Activated CD8-positive, alpha-beta T cell treated with anti-CD3 and anti-CD28 coated beads for 36 hours (primary cell): ENCODE measurements around the gene ASTN2. TPM values are rescaled to one million over a fixed set of nuclear protein-coding genes. Genes with fewer than 3 reads are reported as not detected.

Source experiments
- ATAC-seq: fragments of 200-7000 bp; cut with Tn5 transposase; one replicate; pipeline ENCODE4 v1.10.0; 2021; ENCODE audit warnings: mild to moderate bottlenecking, moderate library complexity
- CTCF ChIA-PET: fragments of 350-600 bp; sonication (Branson Sonifier 250); formaldehyde crosslinking; loops from one replicate; lab custom pipeline; 2021; ENCODE audit warnings: antibody characterized with exemption; lab: Charles Lee
- POLR2A ChIA-PET: fragments of 350-600 bp; sonication (Branson Sonifier 250); formaldehyde crosslinking; loops from one replicate; lab custom pipeline; 2021; ENCODE audit warnings: antibody characterized with exemption; lab: Charles Lee
- DNase-seq: peaks from one replicate; pipeline ENCODE4 v3.0.0-alpha.2; 2020
- H3K27ac Mint-ChIP-seq: one replicate; pipeline ENCODE4 v1.8.0; 2021; ENCODE audit warnings: mild to moderate bottlenecking, mixed read lengths
- H3K27me3 Mint-ChIP-seq: one replicate; pipeline ENCODE4 v1.8.0; 2021; ENCODE audit warnings: mixed read lengths
- H3K36me3 Mint-ChIP-seq: one replicate; pipeline ENCODE4 v1.8.0; 2021; ENCODE audit warnings: low read depth, mixed read lengths
- H3K4me1 Mint-ChIP-seq: one replicate; pipeline ENCODE4 v1.8.0; 2021; ENCODE audit warnings: low read depth, mixed read lengths
- H3K4me3 Mint-ChIP-seq: one replicate; pipeline ENCODE4 v1.8.0; 2021; ENCODE audit warnings: mild to moderate bottlenecking, moderate library complexity, mixed read lengths
- H3K9me3 Mint-ChIP-seq: one replicate; pipeline ENCODE4 v1.8.0; 2021; ENCODE audit warnings: mixed read lengths
- intact Hi-C: fragments of 100-400 bp; cut with micrococcal nuclease; formaldehyde crosslinking; loops from one replicate; pipeline ENCODE4 v1.10.0; 2022
- total RNA-seq, 2 experiments: library from RNA; stranded (reverse); gene quantifications; one replicate each; pipeline ENCODE4 v1.2.3, GENCODE V29; 2021
- TF ChIP-seq, protein P1 (sequence below): fragments of 200-600 bp; IDR thresholded peaks from one replicate; pipeline ENCODE4 v1.8.0; 2022; ENCODE audit warnings: antibody characterized with exemption, mild to moderate bottlenecking

The ASTN2 gene
- total RNA-seq, 2 experiments from 2014 or later, result 5.2 to 5.7 TPM

DNA sequence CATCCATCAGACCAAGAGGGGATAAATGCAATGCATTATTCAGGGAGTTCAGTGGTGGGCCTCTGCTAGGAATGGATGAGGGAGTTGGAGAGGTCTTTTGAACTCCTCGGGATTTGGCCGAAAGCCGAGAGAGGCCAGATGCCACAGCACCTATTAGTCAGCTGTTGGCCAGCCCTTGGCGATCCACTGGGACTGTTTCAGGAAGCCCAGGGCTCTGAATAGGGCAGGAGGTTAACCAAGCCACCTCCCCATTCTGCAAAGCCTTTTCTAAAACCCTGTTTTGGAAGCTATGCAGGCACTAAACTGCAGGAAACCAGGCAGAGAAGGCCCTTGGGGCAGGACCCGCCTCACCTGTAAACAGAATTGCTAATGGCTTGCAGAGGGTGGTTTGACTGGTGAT is 37.8 kb downstream of the ASTN2 start:
- ATAC-seq, result no peak
- H3K36me3 Mint-ChIP-seq, result no peaks in the 10 kb centered on the region
- no peaks in the 10 kb centered on the region for H3K9me3 Mint-ChIP-seq
- TF ChIP-seq, protein P1, sequence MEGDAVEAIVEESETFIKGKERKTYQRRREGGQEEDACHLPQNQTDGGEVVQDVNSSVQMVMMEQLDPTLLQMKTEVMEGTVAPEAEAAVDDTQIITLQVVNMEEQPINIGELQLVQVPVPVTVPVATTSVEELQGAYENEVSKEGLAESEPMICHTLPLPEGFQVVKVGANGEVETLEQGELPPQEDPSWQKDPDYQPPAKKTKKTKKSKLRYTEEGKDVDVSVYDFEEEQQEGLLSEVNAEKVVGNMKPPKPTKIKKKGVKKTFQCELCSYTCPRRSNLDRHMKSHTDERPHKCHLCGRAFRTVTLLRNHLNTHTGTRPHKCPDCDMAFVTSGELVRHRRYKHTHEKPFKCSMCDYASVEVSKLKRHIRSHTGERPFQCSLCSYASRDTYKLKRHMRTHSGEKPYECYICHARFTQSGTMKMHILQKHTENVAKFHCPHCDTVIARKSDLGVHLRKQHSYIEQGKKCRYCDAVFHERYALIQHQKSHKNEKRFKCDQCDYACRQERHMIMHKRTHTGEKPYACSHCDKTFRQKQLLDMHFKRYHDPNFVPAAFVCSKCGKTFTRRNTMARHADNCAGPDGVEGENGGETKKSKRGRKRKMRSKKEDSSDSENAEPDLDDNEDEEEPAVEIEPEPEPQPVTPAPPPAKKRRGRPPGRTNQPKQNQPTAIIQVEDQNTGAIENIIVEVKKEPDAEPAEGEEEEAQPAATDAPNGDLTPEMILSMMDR, result no peak
- no peak overlapping the region for H3K27ac Mint-ChIP-seq
- no peaks in the 10 kb centered on the region for H3K4me1 Mint-ChIP-seq
- ChIA-PET CTCF (no interaction called here), POLR2A (no interaction called here)
- intact Hi-C loops, result no loop called here
- H3K4me3 Mint-ChIP-seq, result no peak overlapping the region
- no peak for DNase-seq
- H3K27me3 Mint-ChIP-seq, result no peaks in the 10 kb centered on the region

DNA sequence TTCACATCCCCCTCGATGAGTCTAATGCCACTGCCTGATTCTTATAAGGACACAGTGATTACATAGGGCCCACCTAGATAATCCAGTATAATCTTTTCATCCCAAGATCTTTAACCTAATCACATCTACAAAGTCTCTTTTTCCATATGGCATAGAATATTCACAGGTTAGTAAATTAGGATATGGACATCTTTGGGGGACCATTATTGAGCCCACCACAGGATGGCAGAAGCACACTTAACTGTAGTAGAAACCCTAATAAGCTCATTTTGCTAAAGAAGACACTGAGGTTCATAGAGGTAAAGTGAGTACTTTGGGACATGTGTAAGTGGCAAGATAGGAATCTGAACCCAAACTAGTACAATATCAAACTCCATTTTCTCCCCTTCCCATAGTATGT is 38.9 kb downstream of the ASTN2 start:
- no peaks in the 10 kb centered on the region for H3K9me3 Mint-ChIP-seq
- no peak overlapping the region for H3K4me3 Mint-ChIP-seq
- ATAC-seq (no peak), DNase-seq (no peak)
- TF ChIP-seq, protein P1, result no peak
- no peaks in the 10 kb centered on the region for H3K4me1 Mint-ChIP-seq
- H3K36me3 Mint-ChIP-seq, result no peaks in the 10 kb centered on the region
- ChIA-PET POLR2A (no interaction called here), CTCF (interaction anchor here (1.1 kb wide), 1 partner anchor 12 kb away, joined by 3 read pairs; no protein-coding TSS in a partner anchor)
- H3K27me3 Mint-ChIP-seq, result no peaks in the 10 kb centered on the region
- intact Hi-C loops, result no loop called here
- no peak overlapping the region for H3K27ac Mint-ChIP-seq

DNA sequence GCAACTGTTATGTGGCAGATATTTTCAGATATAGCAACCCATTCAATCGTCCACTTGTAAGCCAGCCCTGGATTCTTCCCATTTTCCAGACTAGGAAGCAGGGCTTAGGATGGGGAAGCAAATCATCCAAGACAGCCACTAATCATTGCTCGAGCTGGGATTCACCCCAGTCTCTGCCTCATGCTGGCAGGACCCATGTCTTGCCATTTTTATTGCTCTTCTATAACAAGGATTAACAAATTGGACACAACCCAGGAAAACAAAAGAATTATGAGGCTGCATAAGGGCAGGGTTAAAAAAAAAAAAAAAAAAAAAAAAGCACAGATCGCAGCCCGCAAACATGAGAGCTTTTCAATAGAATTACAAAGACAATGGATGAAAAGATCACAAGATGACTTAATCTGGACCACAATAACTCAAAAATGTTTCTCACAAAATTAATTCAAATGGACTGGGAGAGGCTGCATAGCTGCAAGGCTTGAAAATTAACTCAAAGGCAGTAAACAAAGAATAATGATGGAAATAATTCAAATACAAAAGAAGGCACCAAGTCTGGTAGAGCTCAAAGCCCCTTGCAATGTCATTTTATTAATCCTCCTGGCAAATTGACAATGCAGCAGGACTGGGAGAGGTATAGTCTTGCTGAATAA is 40.7 kb downstream of the ASTN2 start:
- Mint-ChIP-seq H3K36me3 (no peaks in the 10 kb centered on the region), H3K4me3 (no peak overlapping the region), H3K4me1 (no peaks in the 10 kb centered on the region), H3K27ac (no peak overlapping the region), H3K27me3 (no peaks in the 10 kb centered on the region), H3K9me3 (no peaks in the 10 kb centered on the region)
- ChIA-PET CTCF (no interaction called here), POLR2A (no interaction called here)
- intact Hi-C loops, result no loop called here
- DNase-seq (no peak), ATAC-seq (no peak)
- TF ChIP-seq, protein P1, result no peak

DNA sequence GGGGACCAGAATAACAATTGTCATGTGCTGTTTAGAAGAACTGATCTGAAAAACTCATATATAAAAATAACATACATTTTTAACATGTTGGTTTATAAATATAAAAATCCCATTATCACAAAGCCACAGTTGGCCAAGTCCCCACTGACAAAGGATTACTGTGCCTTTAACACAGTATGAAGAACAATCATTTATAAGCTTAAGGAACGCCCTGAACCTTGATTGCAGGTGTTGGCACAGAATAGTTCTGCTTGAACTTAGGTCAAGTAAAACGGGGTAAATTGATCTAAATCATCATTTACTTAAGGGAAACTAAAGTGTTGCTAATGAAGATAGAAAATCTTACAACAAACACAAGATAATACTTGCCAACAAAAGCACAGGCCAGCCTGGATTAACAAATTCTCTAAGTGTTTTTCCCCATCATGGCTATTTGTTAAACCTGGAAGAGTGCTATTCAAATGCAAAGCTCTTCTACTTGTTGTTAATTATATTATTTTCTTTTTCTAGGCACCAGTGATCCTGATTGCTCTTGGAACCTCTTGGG is 46.1 kb downstream of the ASTN2 start:
- Mint-ChIP-seq H3K27me3 (no peaks in the 10 kb centered on the region), H3K27ac (no peak overlapping the region), H3K36me3 (no peaks in the 10 kb centered on the region), H3K4me1 (no peaks in the 10 kb centered on the region), H3K9me3 (no peaks in the 10 kb centered on the region), H3K4me3 (no peak overlapping the region)
- ChIA-PET CTCF (no interaction called here), POLR2A (no interaction called here)
- no peak for DNase-seq
- intact Hi-C loops, result no loop called here
- no peak for ATAC-seq
- TF ChIP-seq, protein P1, result no peak

DNA sequence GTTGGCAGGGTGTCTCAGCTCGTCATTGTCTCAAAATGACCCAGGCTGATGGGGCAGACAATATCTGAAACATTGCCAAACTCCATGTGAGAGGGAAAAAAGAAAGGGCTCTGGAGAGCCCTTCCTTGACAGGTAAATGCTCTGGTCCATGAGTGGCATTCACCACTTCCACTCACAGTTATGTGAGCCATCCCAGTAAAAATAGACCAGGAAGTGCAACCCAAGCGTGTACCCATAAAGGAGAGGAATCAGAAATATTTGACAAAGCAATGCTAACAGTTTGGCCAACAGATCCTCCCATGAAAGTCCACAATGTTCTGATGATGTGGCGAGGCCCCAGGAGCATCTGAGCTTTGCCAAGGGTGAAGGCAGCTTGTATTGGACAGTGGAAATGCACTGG is 49.4 kb downstream of the ASTN2 start:
- H3K27ac Mint-ChIP-seq, result no peak overlapping the region
- H3K4me1 Mint-ChIP-seq, result no peaks in the 10 kb centered on the region
- CTCF ChIA-PET, result no interaction called here
- TF ChIP-seq, protein P1, result no peak
- H3K9me3 Mint-ChIP-seq, result no peaks in the 10 kb centered on the region
- H3K4me3 Mint-ChIP-seq, result no peak overlapping the region
- ATAC-seq (no peak), DNase-seq (no peak)
- POLR2A ChIA-PET, result no interaction called here
- no peaks in the 10 kb centered on the region for H3K27me3 Mint-ChIP-seq
- H3K36me3 Mint-ChIP-seq, result no peaks in the 10 kb centered on the region
- intact Hi-C loops, result no loop called here
